Uterus (tissue), 4 donors: ENCODE data around the gene DHRS7B. TPM values are rescaled to one million over a fixed set of nuclear protein-coding genes. Genes with fewer than 3 reads are reported as not detected.

Experiments used
- DNase-seq, 2 donors: peaks; one replicate each; pipeline ENCODE4 v3.0.0-alpha.2; 2019 to 2020
- H3K27ac ChIP-seq, 2 donors: fragments of 200-600 bp; sonication (generic); 1 replicate in 1 of 2; 2 replicates in 1 of 2; pipeline ENCODE4 v1.5.1; 2016 to 2018
- H3K27me3 ChIP-seq, 2 donors: fragments of 200-600 bp; sonication (generic); one replicate each; pipeline ENCODE4 v1.5.1; 2018 to 2019; ENCODE audit warnings: control low read depth in 1 of 2
- H3K36me3 ChIP-seq, 2 donors: fragments of 200-600 bp; sonication (generic); one replicate each; pipeline ENCODE4 v1.5.1; 2019; ENCODE audit warnings: control low read depth in 1 of 2
- H3K4me1 ChIP-seq, 2 donors: fragments of 200-600 bp; sonication (generic); one replicate each; pipeline ENCODE4 v1.5.1; 2018 to 2019; ENCODE audit warnings: control low read depth in 1 of 2
- H3K4me3 ChIP-seq, 2 donors: fragments of 200-600 bp; sonication (generic); 1 replicate in 1 of 2; 2 replicates in 1 of 2; pipeline ENCODE4 v1.5.1; 2018 to 2019; ENCODE audit warnings: mild to moderate bottlenecking in 1 of 2
- H3K9me3 ChIP-seq, 2 donors: fragments of 200-600 bp; sonication (generic); one replicate each; pipeline ENCODE4 v1.5.1; 2019; ENCODE audit warnings: control low read depth in 1 of 2
- POLR2A ChIP-seq, 2 donors: fragments of 450-650 bp; IDR thresholded peaks; one replicate each; pipeline ENCODE4 v1.6.1; 2016; ENCODE audit warnings: antibody characterized with exemption in 2 of 2, mild to moderate bottlenecking in 1 of 2, moderate library complexity in 1 of 2
- intact Hi-C: fragments of 100-400 bp; cut with DNase I; formaldehyde crosslinking; loops from one replicate; pipeline ENCODE4 v1.15.1; 2023; ENCODE audit warnings: low total_unique reads
- total RNA-seq, 4 donors: library from RNA; depleted of rRNA in 3 of 4; stranded (reverse); fragments of >200 nt in 3 of 4; gene quantifications; one replicate each; pipeline versions ENCODE4 v1.1.0 to v1.2.4, GENCODE V29; 2014 to 2023
- TF ChIP-seq, protein P1 (sequence below), 4 experiments: fragments of 200-600 bp in 2 of 4; fragments of 450-650 bp in 2 of 4; sonication (generic) in 2 of 4; IDR thresholded peaks; one replicate each; pipeline ENCODE4 v1.5.1; 2016 to 2019; ENCODE audit warnings: antibody characterized with exemption in 4 of 4, mild to moderate bottlenecking in 2 of 4, moderate library complexity in 1 of 4
- donor health status: DM: yes; HTN: yes; CAD: no.

The DHRS7B gene
- total RNA-seq, 4 donors from 2014 or later: 21.5 to 42.6 (median 30.0) TPM

DNA sequence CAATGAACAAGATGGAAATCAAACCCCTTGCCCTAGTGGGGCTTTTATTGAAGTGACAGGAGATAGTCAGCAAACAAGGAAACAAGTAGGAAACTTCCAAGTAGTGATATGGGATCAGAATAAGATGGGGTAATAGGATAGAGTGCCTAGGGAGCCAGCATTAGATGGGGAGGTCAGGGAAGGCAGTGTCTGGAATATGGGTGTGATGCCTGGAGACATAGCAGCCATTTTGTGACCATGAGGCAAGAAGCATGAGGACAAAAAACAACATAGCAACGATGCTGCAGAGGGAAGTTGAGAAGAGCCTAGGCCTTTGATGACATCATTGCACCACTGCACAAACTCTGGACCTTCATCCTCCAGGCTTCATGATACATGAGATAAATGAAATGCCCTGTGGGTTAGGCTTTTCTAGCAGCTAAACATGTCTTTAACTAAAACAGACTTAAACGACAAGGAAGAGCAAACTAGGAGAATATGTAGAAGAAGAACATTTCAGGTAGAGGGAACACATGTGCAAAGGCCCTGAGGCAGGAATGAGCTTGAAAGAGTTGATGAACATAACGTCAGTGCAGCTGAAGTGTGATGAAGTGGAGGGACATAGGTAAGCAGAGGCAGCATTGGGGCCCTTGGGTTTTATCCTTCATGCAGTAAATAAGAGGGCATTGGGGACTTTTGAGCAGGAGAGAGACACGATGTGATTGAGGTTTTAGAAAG is 105.4 kb downstream of the DHRS7B start:
- Histone ChIP-seq H3K27ac (no peak overlapping the region), H3K27me3 (no peaks in the 10 kb centered on the region), H3K4me3 (no peak overlapping the region), H3K9me3 (no peaks in the 10 kb centered on the region), H3K4me1 (no peaks in the 10 kb centered on the region), H3K36me3 (no peaks in the 10 kb centered on the region)
- TF ChIP-seq, protein P1, sequence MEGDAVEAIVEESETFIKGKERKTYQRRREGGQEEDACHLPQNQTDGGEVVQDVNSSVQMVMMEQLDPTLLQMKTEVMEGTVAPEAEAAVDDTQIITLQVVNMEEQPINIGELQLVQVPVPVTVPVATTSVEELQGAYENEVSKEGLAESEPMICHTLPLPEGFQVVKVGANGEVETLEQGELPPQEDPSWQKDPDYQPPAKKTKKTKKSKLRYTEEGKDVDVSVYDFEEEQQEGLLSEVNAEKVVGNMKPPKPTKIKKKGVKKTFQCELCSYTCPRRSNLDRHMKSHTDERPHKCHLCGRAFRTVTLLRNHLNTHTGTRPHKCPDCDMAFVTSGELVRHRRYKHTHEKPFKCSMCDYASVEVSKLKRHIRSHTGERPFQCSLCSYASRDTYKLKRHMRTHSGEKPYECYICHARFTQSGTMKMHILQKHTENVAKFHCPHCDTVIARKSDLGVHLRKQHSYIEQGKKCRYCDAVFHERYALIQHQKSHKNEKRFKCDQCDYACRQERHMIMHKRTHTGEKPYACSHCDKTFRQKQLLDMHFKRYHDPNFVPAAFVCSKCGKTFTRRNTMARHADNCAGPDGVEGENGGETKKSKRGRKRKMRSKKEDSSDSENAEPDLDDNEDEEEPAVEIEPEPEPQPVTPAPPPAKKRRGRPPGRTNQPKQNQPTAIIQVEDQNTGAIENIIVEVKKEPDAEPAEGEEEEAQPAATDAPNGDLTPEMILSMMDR (IDR thresholded peaks at IDR 0.05): no peak
- no peak for TF ChIP-seq POLR2A (IDR thresholded peaks at IDR 0.05)
- intact Hi-C loops: no loop called here
- no peak for DNase-seq

- DNase-seq: no peak
- H3K36me3 ChIP-seq: no peaks in the 10 kb centered on the region
- no peaks in the 10 kb centered on the region for H3K4me1 ChIP-seq
- no peak overlapping the region for H3K4me3 ChIP-seq
- no peaks in the 10 kb centered on the region for H3K27me3 ChIP-seq
- intact Hi-C loops: no loop called here
- TF ChIP-seq, protein P1 (IDR thresholded peaks at IDR 0.05): no peak
- no peak for TF ChIP-seq POLR2A (IDR thresholded peaks at IDR 0.05)
- H3K9me3 ChIP-seq: no peaks in the 10 kb centered on the region
- no peak overlapping the region for H3K27ac ChIP-seq
Measured at GRCh38 chr17:21233581-21234347, 107.0 kb downstream of the DHRS7B start.

GRCh38 chr17:21235921-21236320 is 109.2 kb downstream of the DHRS7B start:
- no peaks in the 10 kb centered on the region for H3K27me3 ChIP-seq
- no peaks in the 10 kb centered on the region for H3K9me3 ChIP-seq
- H3K27ac ChIP-seq: no peak overlapping the region
- DNase-seq: no peak
- intact Hi-C loops: no loop called here
- TF ChIP-seq POLR2A (IDR thresholded peaks at IDR 0.05): no peak
- TF ChIP-seq, protein P1 (IDR thresholded peaks at IDR 0.05): no peak
- no peak overlapping the region for H3K4me3 ChIP-seq
- no peaks in the 10 kb centered on the region for H3K36me3 ChIP-seq
- no peaks in the 10 kb centered on the region for H3K4me1 ChIP-seq

DNA sequence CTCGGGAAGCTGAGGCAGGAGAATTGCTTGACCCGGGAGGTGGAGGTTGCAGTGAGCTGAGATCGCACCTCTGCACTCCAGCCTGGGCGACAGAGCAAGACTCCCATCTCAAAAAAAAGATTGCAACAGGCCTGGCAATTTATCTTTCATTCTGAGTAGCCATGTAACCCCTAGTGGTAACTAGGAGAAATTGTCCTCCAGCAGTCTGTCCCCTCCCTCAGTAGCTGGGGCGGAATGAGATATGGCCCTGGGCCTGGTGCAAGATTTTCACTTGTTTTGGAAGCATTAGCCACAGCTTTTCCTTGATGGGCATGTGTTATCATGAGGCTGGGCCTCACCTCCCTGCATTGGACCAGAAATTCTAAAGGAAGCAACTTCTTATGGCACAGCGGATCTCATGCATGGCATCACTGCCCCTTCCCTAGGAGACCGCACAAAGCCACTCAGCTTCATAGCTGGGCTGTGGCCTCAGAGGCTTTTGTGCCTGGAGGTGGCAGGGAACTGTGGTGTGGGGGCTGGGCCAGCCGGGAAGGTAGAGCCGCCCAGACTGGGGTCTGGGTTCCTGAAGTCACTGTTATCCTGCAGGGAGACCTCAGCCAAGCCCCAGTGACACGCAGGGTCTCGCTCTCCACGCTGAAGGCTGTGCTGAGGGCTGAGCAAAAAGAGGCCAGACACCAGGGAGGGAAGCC is 113.1 kb downstream of the DHRS7B start:
- Histone ChIP-seq H3K4me1 (no peaks in the 10 kb centered on the region), H3K9me3 (no peaks in the 10 kb centered on the region), H3K27me3 (no peaks in the 10 kb centered on the region), H3K36me3 (no peaks in the 10 kb centered on the region), H3K4me3 (no peak overlapping the region), H3K27ac (no peak overlapping the region)
- intact Hi-C loops: no loop called here
- peak in 1 of 2 donors; percentile 15 for DNase-seq
- no peak for TF ChIP-seq POLR2A (IDR thresholded peaks at IDR 0.05)
- TF ChIP-seq, protein P1 (IDR thresholded peaks at IDR 0.05): peak in 2 of 4 experiments; percentile 32 to 37
